ENCODE measurements around the gene LDB3.

The LDB3 gene

GRCh38 chr10:86670876-86671275 lies 2.6 kb downstream of the LDB3 start (continued):
- TF ChIP-seq PATZ1 (CRISPR knock-in tag; IDR thresholded peaks at IDR 0.05; ENCODE audit: borderline replicate concordance) (no peak), BACH2 (CRISPR knock-in tag; IDR thresholded peaks at IDR 0.05; ENCODE audit: borderline replicate concordance) (no peak), ARNTL (CRISPR knock-in tag; IDR thresholded peaks at IDR 0.05; ENCODE audit: borderline replicate concordance, low read depth) (no peak), ZNF8 (CRISPR knock-in tag; IDR thresholded peaks at IDR 0.05) (no peak), ZFP30 (CRISPR knock-in tag; IDR thresholded peaks at IDR 0.05) (no peak)

- TF ChIP-seq BACH2 (CRISPR knock-in tag; IDR thresholded peaks at IDR 0.05; ENCODE audit: borderline replicate concordance) (no peak), ZNF70 (CRISPR knock-in tag; IDR thresholded peaks at IDR 0.05) (no peak), ZNF565 (CRISPR knock-in tag; conservative IDR thresholded peaks at IDR 0.05; ENCODE audit: low read depth) (no peak), SNAI2 (CRISPR knock-in tag; IDR thresholded peaks at IDR 0.05) (no peak), POU6F1 (CRISPR knock-in tag; IDR thresholded peaks at IDR 0.05; ENCODE audit: borderline replicate concordance, low read depth) (no peak), CSRNP3 (CRISPR knock-in tag; IDR thresholded peaks at IDR 0.05) (no peak), CSDC2 (CRISPR knock-in tag; IDR thresholded peaks at IDR 0.05) (no peak), ZC3H10 (CRISPR knock-in tag; IDR thresholded peaks at IDR 0.05) (no peak), ZFP3 (CRISPR knock-in tag; IDR thresholded peaks at IDR 0.05) (no peak), TSHZ2 (CRISPR knock-in tag; IDR thresholded peaks at IDR 0.05) (no peak), TOX (CRISPR knock-in tag; IDR thresholded peaks at IDR 0.05; ENCODE audit: borderline replicate concordance) (no peak), ARNTL (CRISPR knock-in tag; IDR thresholded peaks at IDR 0.05; ENCODE audit: borderline replicate concordance, low read depth) (no peak)
Measured at GRCh38 chr10:86671419-86671818, 3.1 kb downstream of the LDB3 start.

GRCh38 chr10:86671985-86672710 lies 3.8 kb downstream of the LDB3 start:
- no peak for ATAC-seq
- TF ChIP-seq CREB5 (CRISPR knock-in tag; IDR thresholded peaks at IDR 0.05; ENCODE audit: low read depth) (no peak), CSRNP3 (CRISPR knock-in tag; IDR thresholded peaks at IDR 0.05) (no peak), RARB (CRISPR knock-in tag; IDR thresholded peaks at IDR 0.05) (no peak), POU6F1 (CRISPR knock-in tag; IDR thresholded peaks at IDR 0.05; ENCODE audit: borderline replicate concordance, low read depth) (no peak), OSR1 (CRISPR knock-in tag; IDR thresholded peaks at IDR 0.05) (no peak), ESRRG (CRISPR knock-in tag; IDR thresholded peaks at IDR 0.05) (no peak), TSHZ2 (CRISPR knock-in tag; IDR thresholded peaks at IDR 0.05) (no peak), BACH2 (CRISPR knock-in tag; IDR thresholded peaks at IDR 0.05; ENCODE audit: borderline replicate concordance) (no peak), ZNF8 (CRISPR knock-in tag; IDR thresholded peaks at IDR 0.05) (no peak), ZC3H10 (CRISPR knock-in tag; IDR thresholded peaks at IDR 0.05) (no peak), ZNF70 (CRISPR knock-in tag; IDR thresholded peaks at IDR 0.05) (no peak), GLIS3 (CRISPR knock-in tag; IDR thresholded peaks at IDR 0.05) (no peak), ZFP3 (CRISPR knock-in tag; IDR thresholded peaks at IDR 0.05) (no peak)

More at GRCh38 chr10:86671419-86671818, 3.1 kb downstream of the LDB3 start:
- ATAC-seq, result no peak
